Astrocyte (in vitro differentiated cells and primary cell): Measurements from ENCODE around the gene ALPI. TPM values are rescaled to one million over a fixed set of nuclear protein-coding genes. Genes with fewer than 3 reads are reported as not detected.

Source experiments
- DNase-seq: peaks from one replicate; pipeline ENCODE4 v3.0.0-alpha.2; 2010; ENCODE audit warnings: low read depth
- FAIRE-seq: peaks from 2 replicates; lab custom pipeline; 2011; peaks lifted over from hg19 to GRCh38; lab: Jason Lieb, UNC
- H2AFZ ChIP-seq: 2 replicates; pipeline ENCODE4 v1.6.0; 2012; ENCODE audit warnings: low read depth, low read length, inconsistent platforms
- H3K27ac ChIP-seq: 2 replicates; pipeline ENCODE4 v1.5.1; 2011; ENCODE audit warnings: low read depth, low read length, inconsistent platforms
- H3K27me3 ChIP-seq: 2 replicates; pipeline ENCODE4 v1.6.0; 2011; ENCODE audit warnings: low read length, inconsistent platforms; ENCODE audit not compliant: insufficient read depth
- H3K36me3 ChIP-seq: 2 replicates; pipeline ENCODE4 v1.5.1; 2011; ENCODE audit warnings: low read length, inconsistent platforms; ENCODE audit not compliant: insufficient read depth
- H3K4me1 ChIP-seq: 2 replicates; pipeline ENCODE4 v1.5.1; 2011; ENCODE audit warnings: low read length, inconsistent platforms; ENCODE audit not compliant: insufficient read depth
- H3K4me2 ChIP-seq: 2 replicates; pipeline ENCODE4 v1.6.0; 2012; ENCODE audit warnings: low read length, inconsistent platforms
- H3K4me3 ChIP-seq: 2 replicates; pipeline ENCODE4 v1.5.1; 2011; ENCODE audit warnings: low read depth, mild to moderate bottlenecking, low read length, inconsistent platforms; ENCODE audit not compliant: insufficient read depth
- H3K79me2 ChIP-seq: 2 replicates; pipeline ENCODE4 v1.6.0; 2012; ENCODE audit warnings: mild to moderate bottlenecking, low read length, inconsistent platforms; ENCODE audit not compliant: insufficient read depth
- H3K9ac ChIP-seq: 2 replicates; pipeline ENCODE4 v1.6.0; 2012; ENCODE audit warnings: mild to moderate bottlenecking, low read length, inconsistent platforms
- H3K9me3 ChIP-seq: 2 replicates; pipeline ENCODE4 v1.5.1; 2012; ENCODE audit warnings: low read depth, mild to moderate bottlenecking, low read length, inconsistent platforms; ENCODE audit not compliant: insufficient read depth
- H4K20me1 ChIP-seq: 2 replicates; pipeline ENCODE4 v1.6.0; 2012; ENCODE audit warnings: low read length, inconsistent platforms; ENCODE audit not compliant: insufficient read depth
- H3K27ac Mint-ChIP-seq: one replicate; pipeline ENCODE4 v1.8.0; 2021; ENCODE audit warnings: mild to moderate bottlenecking, mixed read lengths; ENCODE audit not compliant: unreplicated experiment
- H3K27me3 Mint-ChIP-seq: one replicate; pipeline ENCODE4 v1.8.0; 2021; ENCODE audit warnings: low read depth, mixed read lengths; ENCODE audit not compliant: unreplicated experiment
- H3K36me3 Mint-ChIP-seq: one replicate; pipeline ENCODE4 v1.8.0; 2021; ENCODE audit warnings: low read depth, mixed read lengths; ENCODE audit not compliant: unreplicated experiment
- H3K4me1 Mint-ChIP-seq: one replicate; pipeline ENCODE4 v1.8.0; 2021; ENCODE audit warnings: low read depth, mixed read lengths; ENCODE audit not compliant: unreplicated experiment
- H3K4me3 Mint-ChIP-seq: one replicate; pipeline ENCODE4 v1.8.0; 2021; ENCODE audit warnings: mild to moderate bottlenecking, moderate library complexity, mixed read lengths; ENCODE audit not compliant: unreplicated experiment
- H3K9me3 Mint-ChIP-seq: one replicate; pipeline ENCODE4 v1.8.0; 2021; ENCODE audit warnings: mild to moderate bottlenecking, mixed read lengths; ENCODE audit not compliant: unreplicated experiment
- EZH2 ChIP-seq: IDR thresholded peaks from 2 replicates; pipeline ENCODE4 v1.6.1; 2012; ENCODE audit warnings: mild to moderate bottlenecking, low read length, inconsistent platforms; ENCODE audit not compliant: insufficient read depth
- total RNA-seq: library from RNA; stranded (reverse); gene quantifications from 2 replicates; pipeline ENCODE4 v1.2.1, GENCODE V29; 2021
- TF ChIP-seq, protein P1 (sequence below): IDR thresholded peaks from 2 replicates; pipeline ENCODE4 v1.5.1; 2011; ENCODE audit warnings: low read depth, mild to moderate bottlenecking, inconsistent platforms, low read length, moderate library complexity; ENCODE audit not compliant: insufficient read depth

Gene ALPI
- total RNA-seq, 1 donor from 2014 or later: not detected

DNA sequence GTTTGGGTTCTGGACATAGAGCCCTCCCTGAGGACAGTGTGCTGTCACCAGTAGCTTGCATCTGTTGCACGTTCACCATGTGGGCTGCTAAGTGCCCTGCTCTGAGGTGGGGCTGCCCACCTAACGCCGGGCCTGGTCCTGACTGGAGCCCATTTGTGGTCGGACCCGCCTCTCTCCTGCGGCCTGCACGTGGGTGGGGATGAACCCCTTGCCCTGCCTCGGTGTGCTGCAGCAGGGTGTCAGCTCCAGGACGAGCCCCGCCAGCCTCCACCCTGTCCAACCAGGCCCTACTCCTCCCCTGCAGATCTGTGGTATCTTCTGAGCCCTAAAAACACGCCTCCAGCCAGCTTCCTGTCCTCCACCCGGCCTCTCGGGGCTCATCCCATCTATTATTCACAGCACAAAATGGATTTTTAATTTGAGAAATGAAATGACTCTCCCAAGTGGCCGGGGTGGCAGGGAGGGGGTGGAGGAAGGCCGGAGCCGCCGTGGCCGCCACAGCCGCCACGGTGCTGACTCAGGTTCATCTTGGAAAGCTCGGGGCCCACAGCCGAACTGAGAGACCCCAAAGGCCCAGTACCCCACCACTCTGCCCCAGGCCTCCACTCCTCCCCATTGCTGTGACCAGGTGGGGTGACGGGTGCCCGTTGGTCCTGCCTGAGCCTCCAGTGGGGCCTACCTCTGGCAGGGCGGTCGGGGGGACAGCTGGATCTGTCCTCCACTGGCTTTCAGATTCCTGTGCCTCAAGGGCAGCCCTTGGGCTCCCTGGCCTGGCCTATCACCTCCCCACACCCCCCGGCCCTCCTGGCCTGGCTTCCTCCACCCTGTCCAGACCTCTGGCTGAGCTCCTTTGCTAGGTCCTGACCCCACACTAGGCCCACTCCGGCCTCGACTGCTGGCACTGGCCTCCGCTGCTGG is 34.5 kb downstream of the ALPI start:
- Histone ChIP-seq H3K27me3 (peaks cover 32% of the 10 kb centered on the region), H3K4me1 (no peaks in the 10 kb centered on the region), H3K79me2 (no peaks in the 10 kb centered on the region), H3K36me3 (no peaks in the 10 kb centered on the region), H3K4me2 (no peak overlapping the region), H3K4me3 (no peak overlapping the region), H3K9me3 (no peaks in the 10 kb centered on the region), H3K27ac (no peak overlapping the region), H4K20me1 (no peaks in the 10 kb centered on the region), H3K9ac (no peak overlapping the region), H2AFZ (no peak overlapping the region)
- peaks cover 71% of the 10 kb centered on the region for H3K27me3 Mint-ChIP-seq
- H3K9me3 Mint-ChIP-seq: peaks cover under 1% of the 10 kb centered on the region
- DNase-seq (no peak), FAIRE-seq (no peak)
- H3K36me3 Mint-ChIP-seq: peaks cover 2% of the 10 kb centered on the region
- no peak overlapping the region for H3K27ac Mint-ChIP-seq
- H3K4me1 Mint-ChIP-seq: no peaks in the 10 kb centered on the region
- H3K4me3 Mint-ChIP-seq: no peak overlapping the region
- TF ChIP-seq, protein P1, sequence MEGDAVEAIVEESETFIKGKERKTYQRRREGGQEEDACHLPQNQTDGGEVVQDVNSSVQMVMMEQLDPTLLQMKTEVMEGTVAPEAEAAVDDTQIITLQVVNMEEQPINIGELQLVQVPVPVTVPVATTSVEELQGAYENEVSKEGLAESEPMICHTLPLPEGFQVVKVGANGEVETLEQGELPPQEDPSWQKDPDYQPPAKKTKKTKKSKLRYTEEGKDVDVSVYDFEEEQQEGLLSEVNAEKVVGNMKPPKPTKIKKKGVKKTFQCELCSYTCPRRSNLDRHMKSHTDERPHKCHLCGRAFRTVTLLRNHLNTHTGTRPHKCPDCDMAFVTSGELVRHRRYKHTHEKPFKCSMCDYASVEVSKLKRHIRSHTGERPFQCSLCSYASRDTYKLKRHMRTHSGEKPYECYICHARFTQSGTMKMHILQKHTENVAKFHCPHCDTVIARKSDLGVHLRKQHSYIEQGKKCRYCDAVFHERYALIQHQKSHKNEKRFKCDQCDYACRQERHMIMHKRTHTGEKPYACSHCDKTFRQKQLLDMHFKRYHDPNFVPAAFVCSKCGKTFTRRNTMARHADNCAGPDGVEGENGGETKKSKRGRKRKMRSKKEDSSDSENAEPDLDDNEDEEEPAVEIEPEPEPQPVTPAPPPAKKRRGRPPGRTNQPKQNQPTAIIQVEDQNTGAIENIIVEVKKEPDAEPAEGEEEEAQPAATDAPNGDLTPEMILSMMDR: no peak
- TF ChIP-seq EZH2: no peak

DNA sequence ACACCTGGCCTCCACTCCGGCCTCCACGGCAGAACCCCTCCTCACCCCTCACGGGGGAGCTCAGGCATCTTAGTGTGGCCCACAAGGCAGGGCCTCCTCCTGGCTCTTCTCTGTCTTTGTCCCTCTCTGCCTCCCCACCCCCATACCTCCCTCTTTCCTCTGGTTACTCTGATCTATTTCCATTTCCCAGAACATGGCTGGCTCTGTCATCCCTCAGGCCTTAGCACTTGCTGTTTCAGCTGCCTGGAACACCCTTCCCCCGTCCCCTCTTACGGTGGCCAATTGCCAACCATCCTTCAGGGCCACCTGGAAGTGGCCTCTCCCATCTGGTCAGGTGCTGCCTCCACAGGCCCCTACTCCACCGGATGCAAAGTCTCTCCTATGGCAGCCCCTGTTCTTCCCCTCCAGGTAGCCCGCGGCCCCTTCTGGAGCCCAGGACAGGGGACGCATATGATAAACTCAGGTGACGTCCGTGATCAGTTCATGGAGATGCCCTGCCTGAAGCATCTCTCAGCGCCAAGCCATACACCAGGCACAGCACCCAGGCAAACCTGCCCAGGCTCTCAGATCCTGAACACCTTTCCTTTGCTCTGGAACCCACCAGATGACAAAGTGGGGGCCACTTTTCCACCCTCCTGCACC is 35.3 kb downstream of the ALPI start:
- Histone ChIP-seq H4K20me1 (no peaks in the 10 kb centered on the region), H3K4me1 (no peaks in the 10 kb centered on the region), H3K9ac (no peak overlapping the region), H3K36me3 (no peaks in the 10 kb centered on the region), H3K79me2 (no peaks in the 10 kb centered on the region), H3K27ac (no peak overlapping the region), H2AFZ (no peak overlapping the region), H3K4me2 (no peak overlapping the region), H3K27me3 (peaks cover 29% of the 10 kb centered on the region), H3K4me3 (no peak overlapping the region), H3K9me3 (no peaks in the 10 kb centered on the region)
- peak overlapping the region; percentile 53 for H3K27ac Mint-ChIP-seq
- H3K4me1 Mint-ChIP-seq: no peaks in the 10 kb centered on the region
- DNase-seq: no peak
- H3K4me3 Mint-ChIP-seq: no peak overlapping the region
- peaks cover 76% of the 10 kb centered on the region for H3K27me3 Mint-ChIP-seq
- H3K36me3 Mint-ChIP-seq: peaks cover 2% of the 10 kb centered on the region
- H3K9me3 Mint-ChIP-seq: no peaks in the 10 kb centered on the region
- TF ChIP-seq EZH2: no peak
- TF ChIP-seq, protein P1: no peak
- no peak for FAIRE-seq
